GM15510 (cell line): ENCODE results near the gene PIK3R6.

Experiments used
- POLR2A ChIP-seq: IDR thresholded peaks from 3 replicates; pipeline ENCODE4 v1.6.1; 2011; ENCODE audit warnings: borderline replicate concordance; ENCODE audit not compliant: insufficient read length; ENCODE audit errors: extremely low read depth

PIK3R6 gene

GRCh38 chr17:8885967-8886684 is 18.7 kb upstream of the PIK3R6 start:
- TF ChIP-seq POLR2A, result no peak

- TF ChIP-seq POLR2A, result no peak
Observed at GRCh38 chr17:8884336-8884990, 17.0 kb upstream of the PIK3R6 start.

- TF ChIP-seq POLR2A, result no peak
Observed at GRCh38 chr17:8883353-8883752, 15.9 kb upstream of the PIK3R6 start.

- no peak for TF ChIP-seq POLR2A
Observed at GRCh38 chr17:8881606-8882005, 14.1 kb upstream of the PIK3R6 start.

GRCh38 chr17:8880466-8880865 is 13.0 kb upstream of the PIK3R6 start:
- no peak for TF ChIP-seq POLR2A

GRCh38 chr17:8879410-8879809 is 11.9 kb upstream of the PIK3R6 start:
- TF ChIP-seq POLR2A, result no peak

- TF ChIP-seq POLR2A, result no peak
Observed at GRCh38 chr17:8877984-8878383, 10.5 kb upstream of the PIK3R6 start.

- TF ChIP-seq POLR2A, result no peak
Observed at GRCh38 chr17:8875957-8876356, 8.5 kb upstream of the PIK3R6 start.

GRCh38 chr17:8875436-8875835 is 8.0 kb upstream of the PIK3R6 start:
- TF ChIP-seq POLR2A, result no peak

GRCh38 chr17:8873801-8874715 is 6.6 kb upstream of the PIK3R6 start:
- no peak for TF ChIP-seq POLR2A

- TF ChIP-seq POLR2A, result no peak
Observed at GRCh38 chr17:8872705-8873435, 5.4 kb upstream of the PIK3R6 start.

- no peak for TF ChIP-seq POLR2A
Observed at GRCh38 chr17:8872036-8872704, 4.7 kb upstream of the PIK3R6 start.

GRCh38 chr17:8871081-8871581 is 3.7 kb upstream of the PIK3R6 start:
- TF ChIP-seq POLR2A, result no peak

GRCh38 chr17:8870406-8871040 is 3.0 kb upstream of the PIK3R6 start:
- no peak for TF ChIP-seq POLR2A

GRCh38 chr17:8869114-8869815 is 1.8 kb upstream of the PIK3R6 start:
- TF ChIP-seq POLR2A, result no peak
